ENCODE data around the gene CYP26B1.

CYP26B1 gene

GRCh38 chr2:72139874-72140620 is 7.6 kb downstream of the CYP26B1 start:
- DNase-seq, result peak; percentile 55

GRCh38 chr2:72139471-72139873 is 8.2 kb downstream of the CYP26B1 start:
- peak; percentile 39 for DNase-seq

- DNase-seq, result peak; percentile 51
Observed at GRCh38 chr2:72138921-72139381, 8.7 kb downstream of the CYP26B1 start.

GRCh38 chr2:72138011-72138881 is 9.4 kb downstream of the CYP26B1 start:
- DNase-seq, result peak; percentile 56

GRCh38 chr2:72137498-72138010 is 10.1 kb downstream of the CYP26B1 start:
- peak; percentile 87 for DNase-seq

GRCh38 chr2:72136933-72137497 is 10.6 kb downstream of the CYP26B1 start:
- peak; percentile 30 for DNase-seq

- peak; percentile 30 for DNase-seq
Observed at GRCh38 chr2:72136331-72136730, 11.3 kb downstream of the CYP26B1 start.

- DNase-seq, result no peak
Observed at GRCh38 chr2:72135921-72136320, 11.7 kb downstream of the CYP26B1 start.

GRCh38 chr2:72134997-72135800 is 12.5 kb downstream of the CYP26B1 start:
- peak; percentile 58 for DNase-seq

GRCh38 chr2:72134408-72134996 is 13.2 kb downstream of the CYP26B1 start:
- DNase-seq, result peak; percentile 44

- DNase-seq, result peak; percentile 59
Observed at GRCh38 chr2:72133721-72134407, 13.8 kb downstream of the CYP26B1 start.

GRCh38 chr2:72132981-72133720 is 14.5 kb downstream of the CYP26B1 start:
- peak; percentile 57 for DNase-seq

GRCh38 chr2:72131916-72132841 is 15.5 kb downstream of the CYP26B1 start:
- DNase-seq, result peak; percentile 57

GRCh38 chr2:72131371-72131891 is 16.2 kb downstream of the CYP26B1 start:
- DNase-seq, result peak; percentile 36

GRCh38 chr2:72130659-72131360 is 16.9 kb downstream of the CYP26B1 start:
- peak; percentile 36 for DNase-seq

- no peak for DNase-seq
Observed at GRCh38 chr2:72129681-72130340, 17.9 kb downstream of the CYP26B1 start.

GRCh38 chr2:72128843-72129227 is 18.8 kb downstream of the CYP26B1 start:
- peak; percentile 57 for DNase-seq

Data from activated effector memory CD4-positive, alpha-beta T cell treated with anti-CD3 and anti-CD28 coated beads, Interleukin-2, amount 50 U/mL, for 16 hours (primary cell).